ENCODE measurements around the gene ANKRD13A.

GRCh38 chr12:110024051-110024450, 24.8 kb downstream of the ANKRD13A start:
- TF ChIP-seq, protein P1, sequence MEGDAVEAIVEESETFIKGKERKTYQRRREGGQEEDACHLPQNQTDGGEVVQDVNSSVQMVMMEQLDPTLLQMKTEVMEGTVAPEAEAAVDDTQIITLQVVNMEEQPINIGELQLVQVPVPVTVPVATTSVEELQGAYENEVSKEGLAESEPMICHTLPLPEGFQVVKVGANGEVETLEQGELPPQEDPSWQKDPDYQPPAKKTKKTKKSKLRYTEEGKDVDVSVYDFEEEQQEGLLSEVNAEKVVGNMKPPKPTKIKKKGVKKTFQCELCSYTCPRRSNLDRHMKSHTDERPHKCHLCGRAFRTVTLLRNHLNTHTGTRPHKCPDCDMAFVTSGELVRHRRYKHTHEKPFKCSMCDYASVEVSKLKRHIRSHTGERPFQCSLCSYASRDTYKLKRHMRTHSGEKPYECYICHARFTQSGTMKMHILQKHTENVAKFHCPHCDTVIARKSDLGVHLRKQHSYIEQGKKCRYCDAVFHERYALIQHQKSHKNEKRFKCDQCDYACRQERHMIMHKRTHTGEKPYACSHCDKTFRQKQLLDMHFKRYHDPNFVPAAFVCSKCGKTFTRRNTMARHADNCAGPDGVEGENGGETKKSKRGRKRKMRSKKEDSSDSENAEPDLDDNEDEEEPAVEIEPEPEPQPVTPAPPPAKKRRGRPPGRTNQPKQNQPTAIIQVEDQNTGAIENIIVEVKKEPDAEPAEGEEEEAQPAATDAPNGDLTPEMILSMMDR (IDR thresholded peaks at IDR 0.05) = no peak
- no peak for TF ChIP-seq EZH2 (IDR thresholded peaks at IDR 0.05; ENCODE audit: borderline replicate concordance, insufficient read depth, low read depth, low read length, poor library complexity, severe bottlenecking)
